Endothelial cell of umbilical vein (primary cell): ENCODE results near the gene ZMIZ1.

Source experiments
- CTCF ChIP-seq, 2 donors: IDR thresholded peaks; 1 replicate in 1 of 2; 2 replicates in 1 of 2; pipeline ENCODE4 v1.5.1; 2011; ENCODE audit warnings: low read length in 2 of 2, mild to moderate bottlenecking in 2 of 2, moderate library complexity in 2 of 2, control low read depth in 1 of 2, inconsistent platforms in 1 of 2, low read depth in 1 of 2; ENCODE audit not compliant: insufficient read depth in 1 of 2; ENCODE audit errors: extremely low read depth in 1 of 2
- EZH2 ChIP-seq: IDR thresholded peaks from 2 replicates; pipeline ENCODE4 v1.6.1; 2012; ENCODE audit warnings: borderline replicate concordance, low read depth, mild to moderate bottlenecking, moderate library complexity, low read length, inconsistent platforms; ENCODE audit not compliant: severe bottlenecking
- FOS ChIP-seq: IDR thresholded peaks from 2 replicates; pipeline ENCODE4 v1.6.1; 2011; ENCODE audit warnings: mild to moderate bottlenecking, low read length, moderate library complexity, borderline replicate concordance; ENCODE audit not compliant: insufficient read depth
- GATA2 ChIP-seq: IDR thresholded peaks from 2 replicates; pipeline ENCODE4 v1.7.0; 2011; ENCODE audit warnings: low read depth, mild to moderate bottlenecking, moderate library complexity, mixed read lengths, low read length; ENCODE audit not compliant: insufficient read length, insufficient read depth
- JUN ChIP-seq: IDR thresholded peaks from 2 replicates; pipeline ENCODE4 v1.6.1; 2011; ENCODE audit warnings: borderline replicate concordance, low read depth; ENCODE audit not compliant: insufficient read length, insufficient read depth
- MAX ChIP-seq: IDR thresholded peaks from 2 replicates; pipeline ENCODE4 v1.6.1; 2011; ENCODE audit not compliant: insufficient read depth, insufficient read length
- MYC ChIP-seq: IDR thresholded peaks from one replicate; pipeline ENCODE4 v1.6.1; 2011; ENCODE audit warnings: mild to moderate bottlenecking, low read depth, low read length
- POLR2A ChIP-seq: IDR thresholded peaks from 2 replicates; pipeline ENCODE4 v1.6.1; 2012; ENCODE audit warnings: low read depth, mild to moderate bottlenecking, control low read depth, low read length
- POLR2AphosphoS5 ChIP-seq: IDR thresholded peaks from 2 replicates; pipeline ENCODE4 v1.6.1; 2012; ENCODE audit warnings: low read depth, mild to moderate bottlenecking, control low read depth, low read length, moderate library complexity; ENCODE audit not compliant: insufficient read depth

GRCh38 chr10:79184145-79184625 is 115.4 kb downstream of the ZMIZ1 start:
- TF ChIP-seq POLR2A (no peak), GATA2 (no peak), CTCF (IDR thresholded peaks at IDR 0.05; ENCODE audit: extremely low read depth in 1 of 2, insufficient read depth in 1 of 2, low read depth in 1 of 2, low read length in 2 of 2) (no peak), EZH2 (no peak), FOS (peak; percentile 70), MAX (no peak), MYC (no peak), POLR2AphosphoS5 (no peak), JUN (peak; percentile 81)
